Measurements from ENCODE around the gene HDGF.

GRCh38 chr1:156697481-156697880, 54.0 kb downstream of the HDGF start:
- TF ChIP-seq CTCF (conservative IDR thresholded peaks at IDR 0.05): no peak
- TF ChIP-seq EZH2 (IDR thresholded peaks at IDR 0.05; ENCODE audit: low read depth): no peak

All from PC-9 (cell line).